Fibroblast of upper back skin (primary cell): ENCODE measurements around the gene RANBP17.
A peak's percentile ranks its signal among the peaks of the same experiment; 100 is the strongest.
"Not testable (repeated sequence)": the region's sequence is repeated elsewhere in the genome, so short reads cannot be mapped to it uniquely, and the experiment has no call there.

Source experiments
- DNase-seq: peaks from one replicate; pipeline ENCODE4 v3.0.0-alpha.2; 2013

The RANBP17 gene

DNA sequence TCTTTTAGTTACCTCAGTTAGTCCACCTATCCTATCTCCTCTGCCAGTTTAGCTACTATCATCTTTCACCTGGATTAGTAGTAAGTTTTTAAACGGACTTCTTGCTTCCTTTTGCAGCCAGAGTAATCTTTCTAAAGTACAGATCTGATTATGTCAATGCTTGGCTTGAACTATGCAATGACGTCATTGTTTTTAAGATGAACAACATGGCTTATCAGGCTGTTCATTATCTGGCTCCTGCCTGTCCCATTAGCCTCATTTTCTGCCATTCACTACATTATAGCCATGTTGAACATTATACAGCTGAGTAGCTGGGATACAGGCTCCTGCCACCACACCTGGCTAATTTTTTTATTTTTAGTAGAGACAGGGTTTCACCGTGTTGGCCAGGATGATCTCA is 98.7 kb downstream of the RANBP17 start:
- DNase-seq: no peak

DNA sequence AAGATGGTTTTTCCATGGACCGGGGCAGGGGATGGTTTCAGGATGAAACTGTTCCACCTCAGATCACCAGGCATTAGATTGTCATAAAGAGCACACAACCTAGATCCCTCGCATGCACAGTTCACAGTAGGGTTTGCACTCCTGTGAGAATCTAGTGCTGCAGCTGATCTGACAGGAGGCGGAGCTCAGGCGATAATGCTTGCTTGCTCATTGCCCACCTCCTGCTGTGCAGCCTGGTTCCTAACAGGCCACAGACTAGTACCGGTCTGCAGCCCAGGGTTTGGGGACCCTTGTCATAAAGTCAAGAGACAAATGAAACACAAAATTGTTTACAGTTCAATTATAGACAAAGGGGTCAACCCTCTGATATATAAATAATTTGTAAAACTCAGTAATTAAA is 101.7 kb downstream of the RANBP17 start:
- no peak for DNase-seq

DNA sequence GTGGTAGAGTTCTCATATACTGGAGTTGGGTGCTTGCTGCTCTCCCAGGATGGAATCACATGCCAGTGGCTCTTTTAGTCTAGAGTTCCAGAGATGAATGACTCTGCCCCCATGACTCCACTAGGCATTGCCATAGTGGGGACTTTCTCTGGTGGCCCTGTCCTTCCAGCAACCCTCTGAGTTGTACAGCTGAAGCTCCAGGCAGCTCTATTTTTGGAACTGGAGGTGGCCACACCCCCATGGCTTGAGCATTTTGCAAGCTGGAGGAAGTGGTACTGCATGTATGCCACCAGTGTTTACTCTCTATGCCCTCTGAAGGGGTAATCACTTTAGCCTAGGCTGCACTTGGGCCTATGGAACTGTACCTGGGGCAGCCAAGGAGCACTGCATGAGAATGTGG is 112.6 kb downstream of the RANBP17 start:
- no peak for DNase-seq

DNA sequence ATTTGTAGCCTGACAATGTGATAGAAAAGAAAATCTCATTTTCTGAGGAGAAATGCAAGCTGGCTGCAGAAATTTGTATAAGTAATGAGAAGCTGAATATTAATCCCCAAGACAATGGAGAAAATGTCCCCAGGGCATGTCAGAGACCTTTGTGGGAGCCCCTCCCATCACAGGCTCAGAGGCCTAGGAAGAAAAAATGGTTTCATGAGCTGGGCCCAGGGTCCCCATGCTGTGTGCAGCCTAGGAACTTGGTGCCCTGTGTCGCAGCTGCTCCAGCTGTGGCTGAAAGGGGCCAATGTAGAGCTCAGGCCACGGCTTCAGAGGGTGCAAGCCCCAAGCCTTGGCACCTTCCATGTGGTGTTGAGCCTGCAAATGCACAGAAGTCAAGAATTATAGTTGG is 118.4 kb downstream of the RANBP17 start:
- not testable (repeated sequence) for DNase-seq

DNA sequence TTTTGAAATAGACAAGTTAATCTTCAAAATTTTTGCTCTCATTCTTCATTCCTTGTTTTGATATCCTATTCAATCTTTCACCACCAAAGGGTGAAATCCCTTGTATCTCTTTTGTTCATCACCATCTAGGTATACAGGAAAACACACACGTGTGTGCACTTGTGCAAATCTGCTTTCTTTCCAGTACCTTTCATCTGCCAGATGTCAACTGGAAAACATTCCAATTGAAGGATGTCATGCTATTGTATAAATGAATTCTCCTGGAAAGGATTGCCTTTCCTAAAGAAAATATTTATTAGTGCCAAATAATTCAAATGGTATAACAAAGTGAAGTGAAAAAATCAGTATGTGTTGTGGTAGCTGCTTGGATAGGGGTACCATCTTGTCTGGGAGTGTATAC is 123.7 kb downstream of the RANBP17 start:
- DNase-seq: peak; percentile 12

DNA sequence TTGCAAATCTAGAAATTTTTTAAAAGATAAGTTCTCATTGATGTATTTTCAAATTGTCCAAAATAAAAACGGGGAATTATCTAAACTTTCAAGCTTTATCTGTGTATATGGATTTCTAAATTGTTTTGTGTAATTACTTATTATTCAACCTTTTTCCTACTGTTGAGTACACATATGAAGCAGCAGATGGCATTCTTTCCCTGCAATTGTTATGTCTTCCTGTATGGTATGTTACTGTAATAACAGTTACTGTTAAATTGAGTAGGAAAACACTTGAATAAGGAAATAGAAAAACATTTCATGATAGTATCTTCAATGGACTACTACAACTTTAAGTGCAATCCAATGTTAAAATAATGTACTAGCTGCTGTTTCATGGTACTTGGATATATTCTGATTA is 124.8 kb downstream of the RANBP17 start:
- DNase-seq: peak; percentile 23

DNA sequence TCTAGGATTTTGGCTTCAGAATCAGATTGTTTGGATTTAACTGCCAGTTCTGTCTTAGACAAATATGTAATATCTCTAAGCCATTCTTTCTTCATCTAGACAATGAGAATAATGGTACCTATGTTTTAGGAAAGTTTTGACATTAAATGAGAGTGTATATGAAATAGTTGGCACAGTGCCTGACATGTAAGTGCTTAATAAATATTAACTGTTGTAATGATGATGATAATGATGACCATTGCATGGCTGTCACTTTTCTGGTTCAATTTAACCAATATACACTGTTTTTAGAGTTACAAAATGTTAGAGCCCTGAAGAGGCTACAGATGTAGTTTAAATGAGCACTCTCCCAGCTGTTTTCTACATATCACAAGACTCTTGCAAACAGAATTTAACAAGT is 131.7 kb downstream of the RANBP17 start:
- DNase-seq: no peak

DNA sequence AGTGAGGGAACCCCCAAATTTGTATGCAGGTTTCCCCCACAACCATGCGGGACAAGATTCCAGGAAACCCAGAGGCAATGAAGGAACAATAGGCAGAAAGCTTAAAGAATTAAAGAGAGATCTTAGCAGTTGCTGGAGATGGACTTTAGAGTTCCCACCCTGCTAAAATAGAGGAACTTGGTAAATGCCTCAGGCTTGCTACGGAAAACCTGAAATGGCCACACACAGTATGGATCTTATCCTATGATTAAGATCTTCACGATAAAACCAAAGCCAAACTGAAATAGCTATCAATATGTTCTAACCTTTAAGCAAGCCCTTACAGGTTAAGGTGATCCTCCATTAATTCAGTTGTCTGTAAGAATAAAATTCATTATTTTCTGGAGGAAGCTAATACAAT is 148.3 kb downstream of the RANBP17 start:
- DNase-seq: no peak

DNA sequence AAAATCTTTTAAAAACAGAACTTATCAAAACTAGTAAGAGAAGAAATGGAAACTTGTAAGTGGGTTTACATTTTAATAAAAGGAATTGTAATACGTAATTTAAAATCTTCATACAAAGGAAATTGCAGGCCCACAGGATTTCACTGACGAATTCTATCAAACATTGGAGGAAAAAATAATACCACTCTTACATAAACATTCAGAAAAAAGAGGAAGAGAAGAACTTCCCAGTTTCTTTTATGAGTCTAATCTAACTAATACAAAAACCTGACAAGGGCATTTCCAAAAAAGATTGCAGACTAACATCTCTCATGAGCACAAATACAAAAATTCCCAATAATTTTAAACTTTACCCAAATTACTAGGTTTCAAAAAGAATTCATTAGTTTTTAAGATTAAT is 149.0 kb downstream of the RANBP17 start:
- DNase-seq: no peak

DNA sequence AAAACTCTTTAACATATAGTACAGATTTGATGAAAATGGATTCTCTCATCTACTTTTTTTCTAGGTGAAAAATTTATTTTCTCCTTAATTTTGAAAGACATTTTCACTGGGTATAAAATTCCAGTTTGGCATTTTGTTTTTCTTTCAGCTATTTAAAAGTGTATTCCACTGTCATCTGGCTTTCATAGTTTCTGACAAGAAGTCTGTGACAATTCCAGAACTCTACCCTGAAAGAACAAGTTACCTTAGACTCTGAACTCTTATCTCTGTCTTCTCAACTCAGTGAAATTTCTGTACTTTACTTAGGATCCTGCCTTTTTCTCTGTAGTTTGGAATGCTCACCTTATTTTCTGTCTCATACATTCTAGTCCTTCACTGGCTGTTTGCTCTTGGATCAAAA is 161.7 kb downstream of the RANBP17 start:
- DNase-seq: no peak

DNA sequence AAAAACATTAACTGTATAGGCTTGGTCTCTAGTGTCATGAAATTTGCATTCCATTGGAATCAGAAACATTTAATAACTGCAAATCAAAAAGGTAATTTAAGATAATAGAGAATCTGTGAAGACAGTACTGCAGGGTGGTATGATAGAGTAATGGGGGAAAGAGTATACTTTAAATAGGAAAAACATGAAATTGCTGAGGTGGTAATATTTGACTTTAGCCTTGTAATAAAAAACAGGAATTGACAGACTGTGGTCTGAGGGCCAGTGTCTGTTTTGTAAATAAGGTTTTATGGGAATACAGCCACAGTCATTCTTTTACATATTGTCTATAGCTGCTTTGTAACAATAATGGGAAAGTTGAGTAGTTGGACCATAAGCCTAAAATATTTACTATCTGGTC is 162.3 kb downstream of the RANBP17 start:
- DNase-seq: no peak

DNA sequence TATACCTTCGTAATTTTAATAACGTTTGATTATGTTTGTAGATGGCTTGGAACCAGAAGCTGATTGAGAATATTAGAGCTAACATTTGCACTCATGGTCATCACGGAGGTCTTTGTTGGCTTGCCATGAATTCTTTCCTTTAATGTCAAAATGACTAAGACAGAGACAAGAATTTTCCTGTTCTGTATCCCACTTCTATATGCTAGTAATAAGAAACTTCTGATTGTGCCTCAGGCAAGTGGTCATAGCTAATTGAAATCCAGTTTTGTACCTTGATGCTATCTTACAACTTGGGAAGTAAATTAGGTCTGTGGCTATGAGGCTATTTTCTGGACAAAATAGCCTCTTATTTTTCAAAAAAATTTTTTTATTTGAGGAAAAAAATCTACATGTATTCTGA is 167.6 kb downstream of the RANBP17 start:
- no peak for DNase-seq

DNA sequence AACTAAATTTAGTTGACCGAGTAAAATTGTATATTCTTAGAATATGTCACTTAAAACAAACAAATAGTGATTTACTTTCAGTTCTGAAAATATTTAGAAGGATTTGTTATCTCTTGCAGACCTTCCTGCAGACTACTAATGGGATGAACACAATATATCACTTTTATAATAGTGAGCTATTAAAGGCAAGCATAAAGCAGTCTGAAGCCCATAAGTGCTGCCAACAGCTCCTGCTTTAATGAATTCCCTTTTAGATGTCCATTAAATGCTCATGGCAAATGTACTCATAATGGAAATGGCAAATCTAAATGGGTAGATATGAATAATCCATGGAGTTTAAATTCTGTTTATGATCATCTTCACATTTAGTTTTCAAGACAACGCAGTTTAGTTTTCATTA is 170.2 kb downstream of the RANBP17 start:
- no peak for DNase-seq

DNA sequence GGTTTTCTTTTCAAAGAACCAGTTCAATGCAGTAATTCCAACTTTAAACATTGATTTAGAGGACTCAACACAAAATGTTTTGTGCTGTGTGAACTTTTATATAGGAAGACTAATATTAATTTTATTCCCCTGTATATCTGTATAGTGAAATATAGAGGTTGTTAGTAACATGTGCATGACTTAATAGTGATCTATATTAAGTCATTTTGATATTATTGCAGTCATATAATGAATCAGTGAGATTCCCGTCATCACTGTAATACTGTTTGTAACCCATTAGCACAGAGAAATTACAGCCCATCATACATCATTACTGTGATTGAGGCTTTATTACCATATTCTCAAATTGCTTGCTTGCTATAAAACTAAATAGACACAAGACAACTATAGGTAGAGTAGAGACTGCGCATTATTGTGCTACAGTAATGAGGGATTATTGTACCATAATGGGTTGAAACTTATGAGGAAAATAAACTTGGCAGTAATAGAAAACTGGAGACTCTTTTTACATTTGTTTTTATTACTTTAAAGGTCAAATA is 170.7 kb downstream of the RANBP17 start:
- DNase-seq: no peak

DNA sequence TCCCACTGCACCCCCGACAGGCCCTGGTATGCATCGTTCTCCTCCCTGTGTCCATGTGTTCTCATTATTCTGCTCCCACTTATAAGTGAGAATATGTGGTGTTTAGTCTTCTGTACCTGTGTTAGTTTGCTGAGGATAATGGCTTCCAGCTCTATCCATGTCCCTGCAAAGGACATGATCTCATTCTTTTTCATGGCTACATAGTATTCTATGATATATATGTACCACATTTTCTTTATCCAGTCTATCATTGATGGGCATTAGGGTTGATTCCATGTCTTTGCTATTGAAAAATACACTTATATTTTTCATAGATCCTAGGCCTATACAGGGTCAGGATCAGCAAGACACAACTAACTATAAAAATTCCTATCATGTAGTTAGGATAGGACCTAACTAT is 180.1 kb downstream of the RANBP17 start:
- not testable (repeated sequence) for DNase-seq

DNA sequence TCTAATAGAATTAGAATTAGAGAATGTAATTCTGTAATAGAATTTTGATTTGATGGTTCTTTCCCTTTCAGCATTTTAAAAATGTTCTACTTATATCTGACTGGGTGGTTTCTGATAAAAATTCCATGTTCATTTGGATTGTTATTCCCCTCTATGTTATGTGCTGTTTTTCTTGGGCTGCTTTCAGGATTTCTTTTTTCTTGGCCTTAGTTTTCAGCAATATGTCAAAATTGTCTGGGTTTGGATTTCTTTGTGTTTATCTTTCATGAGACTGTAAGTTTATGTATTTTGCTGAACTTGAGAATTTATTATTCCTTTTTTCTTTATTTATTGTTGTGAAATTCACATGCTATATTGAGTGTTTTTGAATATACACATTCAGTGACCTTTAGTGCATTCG is 189.1 kb downstream of the RANBP17 start:
- DNase-seq: peak; percentile 2

DNA sequence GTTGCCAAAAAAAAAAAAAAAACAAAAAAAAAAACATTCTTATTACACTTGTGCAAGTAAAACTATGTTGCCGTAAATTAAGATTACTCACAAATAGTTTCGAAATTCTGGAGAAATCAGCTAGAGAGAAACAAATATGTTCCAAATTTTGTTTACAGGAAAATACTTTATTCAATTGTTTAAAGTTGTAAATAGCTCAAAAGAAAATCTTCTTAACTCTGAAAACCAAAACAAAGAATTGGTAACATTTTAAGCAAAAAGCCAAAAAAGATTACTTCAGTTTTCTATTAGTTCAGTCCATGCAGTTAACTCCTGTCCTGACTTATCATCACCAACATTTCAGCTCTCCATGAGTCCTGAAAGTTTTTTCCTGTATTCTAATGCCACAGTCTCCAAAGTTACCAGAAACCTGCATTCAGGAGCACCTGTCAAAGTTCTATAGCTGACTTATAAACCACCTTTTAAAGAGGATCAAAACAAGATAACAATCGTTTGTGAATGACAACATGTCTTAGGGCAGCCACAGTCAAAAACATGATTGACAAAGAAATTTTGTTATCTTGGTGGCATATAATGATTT is 194.1 kb downstream of the RANBP17 start:
- DNase-seq: no peak

DNA sequence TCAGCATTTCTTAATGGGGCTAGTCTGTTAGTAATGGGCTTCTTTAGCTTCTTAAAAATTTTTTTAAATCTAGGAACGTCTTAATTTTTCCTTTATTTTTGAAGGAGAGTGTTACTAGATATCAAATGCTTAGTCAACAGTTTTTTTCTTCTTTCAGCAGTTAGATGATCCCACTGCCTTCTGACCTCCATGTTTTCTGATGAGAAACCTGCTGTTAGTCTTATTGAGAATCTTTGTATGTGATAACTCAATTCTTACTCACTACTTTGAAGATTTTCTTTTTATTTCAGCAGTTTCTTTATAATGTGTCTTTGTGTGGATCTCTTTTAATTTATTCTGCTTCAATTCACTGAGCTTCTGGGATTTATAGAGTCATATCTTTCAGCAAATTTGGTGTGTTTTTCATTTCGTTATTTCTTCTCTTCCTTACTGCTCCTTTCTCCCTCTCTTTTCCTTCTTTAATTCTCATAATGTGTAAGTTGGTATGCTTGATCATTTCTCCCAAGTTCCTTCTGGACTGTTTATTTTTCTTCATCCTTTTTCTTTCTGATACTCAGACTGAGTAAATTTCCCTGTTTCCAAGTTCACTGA is 205.8 kb downstream of the RANBP17 start:
- no peak for DNase-seq

DNA sequence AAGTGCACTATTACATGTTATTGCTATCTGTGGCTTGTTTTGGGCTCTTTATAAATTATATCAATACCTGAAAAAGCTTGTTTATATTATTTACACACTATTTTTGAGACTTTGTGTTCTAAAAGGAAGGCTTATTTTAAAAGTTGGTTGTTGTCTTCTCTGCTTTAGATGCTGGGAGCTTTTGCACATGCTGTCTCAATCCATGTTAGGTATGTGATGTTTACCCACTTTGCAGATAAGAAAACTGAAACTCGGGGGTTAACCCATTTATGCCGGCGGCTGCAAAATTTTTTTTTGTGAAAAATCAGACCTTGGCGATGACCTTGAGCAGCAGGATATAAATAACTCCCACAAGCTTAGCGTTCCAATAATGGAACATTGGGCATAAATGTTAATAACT is 212.9 kb downstream of the RANBP17 start:
- DNase-seq: no peak

DNA sequence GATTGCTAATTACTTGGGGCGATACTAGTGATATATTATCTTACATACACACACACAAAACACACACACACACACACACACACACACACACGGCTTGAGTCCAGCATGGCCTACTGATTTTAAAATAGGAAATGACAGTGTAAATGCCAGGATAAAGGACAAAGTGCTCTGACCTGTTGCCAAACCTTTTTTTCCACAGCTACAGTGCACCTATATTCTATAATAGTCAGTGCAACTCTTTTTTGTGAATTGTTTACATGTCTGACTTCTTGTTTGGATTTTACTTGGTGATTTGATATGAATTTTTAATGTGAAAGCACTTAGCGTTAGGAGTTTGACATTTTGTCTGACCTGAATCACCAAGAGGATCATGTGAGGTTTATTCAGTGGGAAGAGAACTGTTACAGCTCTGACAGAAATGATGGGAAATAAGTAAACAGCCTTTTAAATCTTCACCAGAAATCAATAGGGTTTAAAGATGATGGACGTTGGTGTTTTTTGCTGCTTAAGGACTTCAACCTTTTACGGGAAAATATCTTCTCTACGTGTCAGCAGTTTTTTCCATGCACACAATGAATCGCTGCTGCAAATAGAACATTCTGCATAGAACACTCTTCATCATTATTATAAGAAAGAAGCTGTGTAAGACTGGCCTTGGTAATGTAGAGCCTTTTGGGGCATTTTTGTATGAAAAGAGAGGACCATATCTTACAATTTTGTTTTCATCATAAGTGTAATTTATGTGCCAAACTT is 218.5 kb downstream of the RANBP17 start:
- no peak for DNase-seq

DNA sequence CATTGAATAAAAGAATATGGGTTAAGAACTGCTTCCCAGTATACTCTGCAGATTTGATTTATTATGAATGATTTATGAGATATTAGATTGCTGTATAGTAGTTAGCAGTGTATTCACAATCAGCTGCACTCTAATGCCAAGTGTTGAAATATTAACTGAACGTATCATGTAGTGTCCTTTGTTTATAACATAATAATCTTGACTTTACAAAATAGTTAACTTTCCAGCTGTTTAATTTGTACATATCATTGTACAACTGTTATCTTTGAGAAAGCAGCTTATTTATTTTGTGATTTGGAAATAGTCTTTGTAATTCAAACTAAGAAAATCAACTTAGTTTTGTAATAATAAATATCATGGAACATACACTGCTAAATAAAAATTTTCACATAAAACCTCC is 219.5 kb downstream of the RANBP17 start:
- DNase-seq: no peak

DNA sequence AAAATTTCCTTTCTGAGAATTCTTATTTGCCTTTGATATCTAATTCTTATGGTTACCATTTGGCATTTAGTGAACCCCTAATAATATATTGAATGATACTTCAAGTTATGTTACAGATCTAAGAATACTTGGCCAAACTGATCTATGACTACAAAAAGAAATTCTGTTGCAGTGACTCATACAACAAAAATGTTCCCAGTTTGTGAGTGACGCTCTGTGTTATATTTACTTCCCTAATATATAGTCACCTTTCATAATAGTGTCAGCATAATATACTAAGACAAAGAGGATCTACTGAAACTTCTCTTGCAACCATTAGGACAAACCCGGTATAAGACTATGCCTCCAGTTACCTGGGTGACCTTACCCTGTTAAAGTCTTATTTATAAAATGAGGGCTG is 230.4 kb downstream of the RANBP17 start:
- peak; percentile 38 for DNase-seq

DNA sequence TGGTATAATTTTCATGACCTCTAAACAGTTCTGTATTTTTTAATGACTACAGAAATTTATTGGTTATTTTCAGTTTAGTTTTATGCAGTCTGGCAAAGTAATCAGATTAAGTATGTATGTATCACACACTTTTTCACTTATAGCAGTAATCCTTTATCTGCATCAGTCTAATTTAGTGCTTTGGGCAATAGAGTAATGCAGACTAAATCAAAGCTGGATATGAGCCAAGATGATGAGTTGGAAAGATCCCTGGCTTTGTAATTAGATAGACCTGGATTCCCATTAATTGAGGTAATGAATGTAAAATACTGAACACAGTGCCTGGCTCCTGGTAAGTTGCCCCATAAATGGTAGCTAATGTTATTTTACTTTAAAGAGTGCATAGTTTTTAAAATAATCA is 231.8 kb downstream of the RANBP17 start:
- DNase-seq: peak; percentile 5

DNA sequence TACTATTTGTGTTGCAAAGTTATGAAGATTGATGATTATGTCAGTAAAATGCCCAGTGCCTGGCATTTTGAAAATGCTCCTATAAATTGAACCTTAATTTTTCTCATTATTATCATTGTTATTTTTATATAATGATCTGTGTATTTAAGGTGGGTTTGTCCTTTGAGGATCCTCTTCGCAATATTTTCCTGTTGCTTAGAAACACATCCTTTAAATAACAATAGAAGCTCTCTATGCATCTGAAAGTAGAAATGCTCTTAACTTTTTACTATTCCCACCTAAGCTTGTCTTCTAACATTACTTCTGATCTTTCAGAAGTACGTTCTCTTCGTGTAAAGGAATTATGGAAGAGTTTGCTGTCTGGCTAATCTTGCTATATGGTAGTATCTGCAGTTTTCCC is 232.5 kb downstream of the RANBP17 start:
- DNase-seq: no peak
